GM12878 (cell line): ENCODE results near the gene ZNF181. TPM values are rescaled to one million over a fixed set of nuclear protein-coding genes. Genes with fewer than 3 reads are reported as not detected.

Experiments
- ATAC-seq: fragments of 200-7000 bp; cut with Tn5 transposase; 3 replicates; pipeline ENCODE4 v1.9.1; 2020; ENCODE audit warnings: mild to moderate bottlenecking, moderate library complexity
- BruUV-seq: library from RNA; stranded (reverse); fragments of 400-500 nt; replicated peaks from 2 replicates; lab custom pipeline; 2021; lab: Mats Ljungman, UMichigan
- CTCF ChIA-PET: fragments of 300-600 bp; sonication (Branson Sonifier 250); formaldehyde crosslinking; extraction: SDS; loops from one replicate; lab custom pipeline; 2021; ENCODE audit warnings: inconsistent platforms; lab: Yijun Ruan, JAX
- POLR2A ChIA-PET: fragments of 350-600 bp; formaldehyde crosslinking; extraction: SDS; loops from one replicate; lab custom pipeline; 2021; ENCODE audit warnings: inconsistent platforms; lab: Charles Lee
- RAD21 ChIA-PET: fragments of 300-600 bp; sonication (Branson Sonifier 250); formaldehyde crosslinking; loops from one replicate; lab custom pipeline; 2023; ENCODE audit warnings: antibody characterized with exemption; ENCODE audit not compliant: unreplicated experiment; lab: Charles Lee
- SMC1A ChIA-PET: fragments of 300-600 bp; sonication (Branson Sonifier 250); formaldehyde crosslinking; loops from one replicate; lab custom pipeline; 2023; ENCODE audit not compliant: unreplicated experiment, uncharacterized antibody; lab: Charles Lee
- DNase-seq: peaks from one replicate; pipeline ENCODE4 v3.0.0-alpha.2; 2011; ENCODE audit warnings: low read depth, low spot score
- FAIRE-seq: peaks from 3 replicates; lab custom pipeline; 2011; peaks lifted over from hg19 to GRCh38; lab: Jason Lieb, UNC
- H2AFZ ChIP-seq: 2 replicates; pipeline ENCODE4 v1.6.0; 2011; ENCODE audit warnings: low read depth, low read length, control low read depth; ENCODE audit not compliant: control insufficient read depth
- H3K27ac ChIP-seq: 2 replicates; pipeline ENCODE4 v1.5.1; 2011; ENCODE audit warnings: control low read depth; ENCODE audit not compliant: control insufficient read depth, insufficient read depth
- H3K27me3 ChIP-seq, 2 experiments: replicated peaks in 1 of 2; 2 replicates each; pipeline versions ENCODE4 v1.6.0 to v1.6.1; 2011; ENCODE audit warnings: low read length in 1 of 2; ENCODE audit not compliant: control insufficient read depth in 2 of 2, insufficient read depth in 2 of 2
- H3K36me3 ChIP-seq, 2 experiments: 2 replicates each; pipeline ENCODE4 v1.5.1; 2011; ENCODE audit warnings: low read length in 1 of 2; ENCODE audit not compliant: control insufficient read depth in 2 of 2, insufficient read depth in 2 of 2
- H3K4me1 ChIP-seq: 2 replicates; pipeline ENCODE4 v1.6.1; 2011; ENCODE audit warnings: mild to moderate bottlenecking, low read length, moderate library complexity, mixed read lengths; ENCODE audit not compliant: control insufficient read depth, insufficient read depth
- H3K4me2 ChIP-seq: 2 replicates; pipeline ENCODE4 v1.6.0; 2011; ENCODE audit warnings: control low read depth; ENCODE audit not compliant: control insufficient read depth, insufficient read depth
- H3K4me3 ChIP-seq: fragments of 200-600 bp; sonication (generic); 2 replicates; pipeline ENCODE4 v1.5.1; 2016
- H3K79me2 ChIP-seq: 2 replicates; pipeline ENCODE4 v1.6.0; 2011; ENCODE audit warnings: low read length; ENCODE audit not compliant: control insufficient read depth, insufficient read depth
- H3K9ac ChIP-seq: 2 replicates; pipeline ENCODE4 v1.8.0; 2011; ENCODE audit warnings: low read length, control low read depth, mixed read lengths; ENCODE audit not compliant: control insufficient read depth, insufficient read depth
- H3K9me3 ChIP-seq: replicated peaks from 3 replicates; pipeline ENCODE4 v1.5.1; 2011; ENCODE audit warnings: mild to moderate bottlenecking, low read length; ENCODE audit not compliant: control insufficient read depth, insufficient read depth
- H4K20me1 ChIP-seq: 2 replicates; pipeline ENCODE4 v1.6.0; 2011; ENCODE audit not compliant: control insufficient read depth, insufficient read depth
- BACH1 ChIP-seq: fragments of 450-650 bp; IDR thresholded peaks from 2 replicates; pipeline ENCODE4 v1.6.1; 2017; ENCODE audit warnings: mild to moderate bottlenecking, borderline replicate concordance
- BRCA1 ChIP-seq: IDR thresholded peaks from 2 replicates; pipeline ENCODE4 v1.6.1; 2011; ENCODE audit warnings: low read depth, low read length, improper control_type of control experiment
- CBX3 ChIP-seq: fragments of 200-600 bp; sonication (generic); IDR thresholded peaks from 2 replicates; pipeline ENCODE4 v1.6.1; 2016; ENCODE audit warnings: low read depth, borderline replicate concordance
- EGR1 ChIP-seq, 2 experiments: IDR thresholded peaks; 1 replicate in 1 of 2; 2 replicates in 1 of 2; pipeline ENCODE4 v1.6.1; 2011 to 2012; ENCODE audit warnings: low read depth in 2 of 2, low read length in 2 of 2, borderline replicate concordance in 1 of 2, mild to moderate bottlenecking in 1 of 2, moderate library complexity in 1 of 2
- FOXK2 ChIP-seq: fragments of 450-650 bp; IDR thresholded peaks from 2 replicates; pipeline ENCODE4 v1.6.1; 2017; ENCODE audit warnings: mild to moderate bottlenecking, moderate library complexity
- MEF2A ChIP-seq: IDR thresholded peaks from 2 replicates; pipeline ENCODE4 v1.6.1; 2011; ENCODE audit warnings: low read depth, mild to moderate bottlenecking, low read length, moderate library complexity; ENCODE audit not compliant: insufficient read depth
- MYB ChIP-seq: fragments of 150-350 bp; IDR thresholded peaks from 2 replicates; pipeline ENCODE4 v1.6.1; 2014; ENCODE audit warnings: mild to moderate bottlenecking, low read depth, low read length, borderline replicate concordance
- NFYB ChIP-seq: IDR thresholded peaks from 2 replicates; pipeline ENCODE4 v1.6.1; 2011; ENCODE audit warnings: low read depth, mild to moderate bottlenecking, low read length, improper control_type of control experiment, moderate library complexity; ENCODE audit not compliant: insufficient read depth
- POU2F2 ChIP-seq: IDR thresholded peaks from 3 replicates; pipeline ENCODE4 v1.6.1; 2011; ENCODE audit warnings: low read depth, mild to moderate bottlenecking, low read length, borderline replicate concordance
- TCF3 ChIP-seq: IDR thresholded peaks from 2 replicates; pipeline ENCODE4 v1.6.1; 2012; ENCODE audit warnings: low read depth, mild to moderate bottlenecking, low read length, borderline replicate concordance; ENCODE audit not compliant: insufficient read depth
- ZNF207 ChIP-seq: fragments of 450-650 bp; IDR thresholded peaks from 2 replicates; pipeline ENCODE4 v1.6.1; 2014; ENCODE audit warnings: antibody characterized with exemption, mild to moderate bottlenecking, borderline replicate concordance
- WGBS: methylation state at CpG from one replicate; pipeline ENCODE4 v1.1.6; 2016; ENCODE audit warnings: low lambda C conversion rate; ENCODE audit not compliant: insufficient replicate concordance, insufficient coverage; ENCODE audit errors: missing lambda C conversion rate; 5-methylcytosine and 5-hydroxymethylcytosine counted together
- in situ Hi-C: fragments of 300-500 bp; cut with MboI; formaldehyde crosslinking; loops from 9 replicates; pipeline ENCODE4 v1.14.3; 2018; ENCODE audit warnings: mixed read lengths
- intact Hi-C: fragments of 100-400 bp; cut with micrococcal nuclease; formaldehyde crosslinking; loops from one replicate; pipeline ENCODE4 v1.14.2; 2022; ENCODE audit not compliant: unreplicated experiment
- polyA plus RNA-seq, 11 experiments: library from polyadenylated mRNA; depleted of rRNA in 4 of 11; unstranded in 6 of 11; stranded (reverse) in 5 of 11; fragments of >200 nt; fragmentation: Nextera tagmentation in 4 of 11; fragmentation: Illumina TruSeq in 1 of 11; extraction: Ambion mirVana in 4 of 11; extraction: Trizol in 1 of 11; gene quantifications; 1 replicate in 1 of 11; 2 replicates in 10 of 11; pipeline versions ENCODE4 v1.2.1 to v1.2.3, GENCODE V29; 2011 to 2016; ENCODE audit warnings: inconsistent platforms in 2 of 11, missing spikeins in 2 of 11, low read depth in 1 of 11
- total RNA-seq, 4 experiments: library from RNA; depleted of rRNA in 3 of 4; stranded (reverse); fragments of >200 nt in 3 of 4; fragmentation: Illumina TruSeq in 1 of 4; extraction: Trizol in 1 of 4; gene quantifications; 2 replicates each; pipeline versions ENCODE4 v1.2.1 to v1.2.3, GENCODE V29; 2013 to 2021
- TF ChIP-seq, protein P1 (sequence below): fragments of 450-650 bp; IDR thresholded peaks from 2 replicates; pipeline ENCODE4 v1.6.1; 2018; ENCODE audit warnings: borderline replicate concordance, mild to moderate bottlenecking; ENCODE audit not compliant: partially characterized antibody
- TF ChIP-seq, protein P2 (sequence below): fragments of 450-650 bp; IDR thresholded peaks from 2 replicates; pipeline ENCODE4 v1.6.1; 2017; ENCODE audit warnings: mild to moderate bottlenecking, moderate library complexity
- TF ChIP-seq, protein P3 (sequence below): IDR thresholded peaks from 2 replicates; pipeline ENCODE4 v1.6.1; 2011; ENCODE audit warnings: borderline replicate concordance, low read depth, mild to moderate bottlenecking, moderate library complexity, mixed read lengths, low read length; ENCODE audit not compliant: insufficient read depth; ENCODE audit errors: extremely low read length
- TF ChIP-seq, protein P4 (sequence below): fragments of 450-650 bp; IDR thresholded peaks from 2 replicates; pipeline ENCODE4 v1.6.1; 2017; ENCODE audit warnings: borderline replicate concordance

Gene ZNF181
- total and polyA plus RNA-seq, 10 of the 15 experiments (the other 5 are each of a cell fraction or from before 2014, with no cell fraction given): 2.1 to 10.3 (median 8.1) TPM

DNA sequence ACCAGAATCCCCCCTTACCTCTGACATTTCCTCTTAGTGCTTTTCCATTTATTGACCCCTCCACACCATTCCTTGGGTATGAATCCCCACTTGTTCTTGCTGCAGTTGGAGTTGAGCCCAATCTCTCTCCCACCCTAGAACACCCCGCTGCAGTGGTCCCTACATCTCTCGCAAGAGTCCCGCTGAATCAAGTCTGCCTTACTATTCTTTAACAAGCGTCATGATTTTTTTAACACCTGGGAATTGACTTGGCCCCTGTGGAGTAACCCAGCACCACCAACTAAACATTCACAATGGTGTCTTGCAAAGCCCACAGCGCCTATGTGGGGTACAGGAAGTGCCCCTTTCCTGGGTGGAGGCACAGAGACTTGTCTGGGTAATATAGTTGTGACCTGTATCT lies 52.2 kb downstream of the ZNF181 start:
- ChIA-PET CTCF (no interaction called here), RAD21 (no interaction called here), POLR2A (no interaction called here), SMC1A (no interaction called here)
- no peak overlapping the region for H3K27ac ChIP-seq
- H3K4me2 ChIP-seq: no peak overlapping the region
- 41% methylated on average over 5 of the region's 5 CpGs for WGBS
- H3K27me3 ChIP-seq: no peaks in the 10 kb centered on the region
- H3K79me2 ChIP-seq: no peaks in the 10 kb centered on the region
- DNase-seq: no peak
- H3K9ac ChIP-seq: no peak overlapping the region
- no peak overlapping the region for H2AFZ ChIP-seq
- H3K36me3 ChIP-seq: no peaks in the 10 kb centered on the region
- no peak overlapping the region for H3K4me3 ChIP-seq
- in situ Hi-C loops (no loop called here), intact Hi-C loops (no loop called here)
- H3K4me1 ChIP-seq: no peaks in the 10 kb centered on the region
- ATAC-seq: no peak
- no peaks in the 10 kb centered on the region for H4K20me1 ChIP-seq
- H3K9me3 ChIP-seq: no peaks in the 10 kb centered on the region
- BruUV-seq: no TSS peak
- FAIRE-seq: no peak
- TF ChIP-seq MEF2A (no peak), MYB (no peak), ZNF207 (no peak), TCF3 (no peak), FOXK2 (no peak), BRCA1 (no peak), POU2F2 (no peak), NFYB (no peak), EGR1 (IDR thresholded peaks at IDR 0.05; ENCODE audit: borderline replicate concordance in 1 of 2, low read depth in 2 of 2, low read length in 2 of 2) (no peak), CBX3 (no peak), BACH1 (no peak)
- TF ChIP-seq, protein P1, sequence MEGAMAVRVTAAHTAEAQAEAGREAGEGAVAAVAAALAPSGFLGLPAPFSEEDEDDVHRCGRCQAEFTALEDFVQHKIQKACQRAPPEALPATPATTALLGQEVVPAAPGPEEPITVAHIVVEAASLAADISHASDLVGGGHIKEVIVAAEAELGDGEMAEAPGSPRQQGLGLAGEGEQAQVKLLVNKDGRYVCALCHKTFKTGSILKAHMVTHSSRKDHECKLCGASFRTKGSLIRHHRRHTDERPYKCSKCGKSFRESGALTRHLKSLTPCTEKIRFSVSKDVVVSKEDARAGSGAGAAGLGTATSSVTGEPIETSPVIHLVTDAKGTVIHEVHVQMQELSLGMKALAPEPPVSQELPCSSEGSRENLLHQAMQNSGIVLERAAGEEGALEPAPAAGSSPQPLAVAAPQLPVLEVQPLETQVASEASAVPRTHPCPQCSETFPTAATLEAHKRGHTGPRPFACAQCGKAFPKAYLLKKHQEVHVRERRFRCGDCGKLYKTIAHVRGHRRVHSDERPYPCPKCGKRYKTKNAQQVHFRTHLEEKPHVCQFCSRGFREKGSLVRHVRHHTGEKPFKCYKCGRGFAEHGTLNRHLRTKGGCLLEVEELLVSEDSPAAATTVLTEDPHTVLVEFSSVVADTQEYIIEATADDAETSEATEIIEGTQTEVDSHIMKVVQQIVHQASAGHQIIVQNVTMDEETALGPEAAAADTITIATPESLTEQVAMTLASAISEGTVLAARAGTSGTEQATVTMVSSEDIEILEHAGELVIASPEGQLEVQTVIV: no peak
- TF ChIP-seq, protein P2, sequence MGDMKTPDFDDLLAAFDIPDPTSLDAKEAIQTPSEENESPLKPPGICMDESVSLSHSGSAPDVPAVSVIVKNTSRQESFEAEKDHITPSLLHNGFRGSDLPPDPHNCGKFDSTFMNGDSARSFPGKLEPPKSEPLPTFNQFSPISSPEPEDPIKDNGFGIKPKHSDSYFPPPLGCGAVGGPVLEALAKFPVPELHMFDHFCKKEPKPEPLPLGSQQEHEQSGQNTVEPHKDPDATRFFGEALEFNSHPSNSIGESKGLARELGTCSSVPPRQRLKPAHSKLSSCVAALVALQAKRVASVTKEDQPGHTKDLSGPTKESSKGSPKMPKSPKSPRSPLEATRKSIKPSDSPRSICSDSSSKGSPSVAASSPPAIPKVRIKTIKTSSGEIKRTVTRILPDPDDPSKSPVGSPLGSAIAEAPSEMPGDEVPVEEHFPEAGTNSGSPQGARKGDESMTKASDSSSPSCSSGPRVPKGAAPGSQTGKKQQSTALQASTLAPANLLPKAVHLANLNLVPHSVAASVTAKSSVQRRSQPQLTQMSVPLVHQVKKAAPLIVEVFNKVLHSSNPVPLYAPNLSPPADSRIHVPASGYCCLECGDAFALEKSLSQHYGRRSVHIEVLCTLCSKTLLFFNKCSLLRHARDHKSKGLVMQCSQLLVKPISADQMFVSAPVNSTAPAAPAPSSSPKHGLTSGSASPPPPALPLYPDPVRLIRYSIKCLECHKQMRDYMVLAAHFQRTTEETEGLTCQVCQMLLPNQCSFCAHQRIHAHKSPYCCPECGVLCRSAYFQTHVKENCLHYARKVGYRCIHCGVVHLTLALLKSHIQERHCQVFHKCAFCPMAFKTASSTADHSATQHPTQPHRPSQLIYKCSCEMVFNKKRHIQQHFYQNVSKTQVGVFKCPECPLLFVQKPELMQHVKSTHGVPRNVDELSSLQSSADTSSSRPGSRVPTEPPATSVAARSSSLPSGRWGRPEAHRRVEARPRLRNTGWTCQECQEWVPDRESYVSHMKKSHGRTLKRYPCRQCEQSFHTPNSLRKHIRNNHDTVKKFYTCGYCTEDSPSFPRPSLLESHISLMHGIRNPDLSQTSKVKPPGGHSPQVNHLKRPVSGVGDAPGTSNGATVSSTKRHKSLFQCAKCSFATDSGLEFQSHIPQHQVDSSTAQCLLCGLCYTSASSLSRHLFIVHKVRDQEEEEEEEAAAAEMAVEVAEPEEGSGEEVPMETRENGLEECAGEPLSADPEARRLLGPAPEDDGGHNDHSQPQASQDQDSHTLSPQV: no peak
- TF ChIP-seq, protein P3, sequence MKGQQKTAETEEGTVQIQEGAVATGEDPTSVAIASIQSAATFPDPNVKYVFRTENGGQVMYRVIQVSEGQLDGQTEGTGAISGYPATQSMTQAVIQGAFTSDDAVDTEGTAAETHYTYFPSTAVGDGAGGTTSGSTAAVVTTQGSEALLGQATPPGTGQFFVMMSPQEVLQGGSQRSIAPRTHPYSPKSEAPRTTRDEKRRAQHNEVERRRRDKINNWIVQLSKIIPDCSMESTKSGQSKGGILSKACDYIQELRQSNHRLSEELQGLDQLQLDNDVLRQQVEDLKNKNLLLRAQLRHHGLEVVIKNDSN: no peak
- TF ChIP-seq, protein P4, sequence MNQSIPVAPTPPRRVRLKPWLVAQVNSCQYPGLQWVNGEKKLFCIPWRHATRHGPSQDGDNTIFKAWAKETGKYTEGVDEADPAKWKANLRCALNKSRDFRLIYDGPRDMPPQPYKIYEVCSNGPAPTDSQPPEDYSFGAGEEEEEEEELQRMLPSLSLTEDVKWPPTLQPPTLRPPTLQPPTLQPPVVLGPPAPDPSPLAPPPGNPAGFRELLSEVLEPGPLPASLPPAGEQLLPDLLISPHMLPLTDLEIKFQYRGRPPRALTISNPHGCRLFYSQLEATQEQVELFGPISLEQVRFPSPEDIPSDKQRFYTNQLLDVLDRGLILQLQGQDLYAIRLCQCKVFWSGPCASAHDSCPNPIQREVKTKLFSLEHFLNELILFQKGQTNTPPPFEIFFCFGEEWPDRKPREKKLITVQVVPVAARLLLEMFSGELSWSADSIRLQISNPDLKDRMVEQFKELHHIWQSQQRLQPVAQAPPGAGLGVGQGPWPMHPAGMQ: no peak
